ENCODE measurements around the gene SH3BP5L. TPM values are rescaled to one million over a fixed set of nuclear protein-coding genes. Genes with fewer than 3 reads are reported as not detected.

The SH3BP5L gene
- total and polyA plus RNA-seq, 2 of the 4 experiments (the other 2 are of a cell fraction) = 23.3 to 35.9 TPM

GRCh38 chr1:248857201-248857600 lies 31.5 kb upstream of the SH3BP5L start:
- peak overlapping the region; percentile 99 for H2AK9ac ChIP-seq (replicated peaks; ENCODE audit: low read depth, low read length, poor library complexity)
- no peak overlapping the region for H2BK20ac ChIP-seq (ENCODE audit: low read depth, low read length)
- no peak for TF ChIP-seq MAZ (IDR thresholded peaks at IDR 0.05; ENCODE audit: borderline replicate concordance, low read depth, low read length)
- TF ChIP-seq, protein P1, sequence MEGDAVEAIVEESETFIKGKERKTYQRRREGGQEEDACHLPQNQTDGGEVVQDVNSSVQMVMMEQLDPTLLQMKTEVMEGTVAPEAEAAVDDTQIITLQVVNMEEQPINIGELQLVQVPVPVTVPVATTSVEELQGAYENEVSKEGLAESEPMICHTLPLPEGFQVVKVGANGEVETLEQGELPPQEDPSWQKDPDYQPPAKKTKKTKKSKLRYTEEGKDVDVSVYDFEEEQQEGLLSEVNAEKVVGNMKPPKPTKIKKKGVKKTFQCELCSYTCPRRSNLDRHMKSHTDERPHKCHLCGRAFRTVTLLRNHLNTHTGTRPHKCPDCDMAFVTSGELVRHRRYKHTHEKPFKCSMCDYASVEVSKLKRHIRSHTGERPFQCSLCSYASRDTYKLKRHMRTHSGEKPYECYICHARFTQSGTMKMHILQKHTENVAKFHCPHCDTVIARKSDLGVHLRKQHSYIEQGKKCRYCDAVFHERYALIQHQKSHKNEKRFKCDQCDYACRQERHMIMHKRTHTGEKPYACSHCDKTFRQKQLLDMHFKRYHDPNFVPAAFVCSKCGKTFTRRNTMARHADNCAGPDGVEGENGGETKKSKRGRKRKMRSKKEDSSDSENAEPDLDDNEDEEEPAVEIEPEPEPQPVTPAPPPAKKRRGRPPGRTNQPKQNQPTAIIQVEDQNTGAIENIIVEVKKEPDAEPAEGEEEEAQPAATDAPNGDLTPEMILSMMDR (conservative IDR thresholded peaks at IDR 0.05; ENCODE audit: low read depth, low read length) = no peak
- TF ChIP-seq USF2 (IDR thresholded peaks at IDR 0.05; ENCODE audit: low read depth, low read length) = no peak
- no TSS peak for BruUV-seq (replicated peaks)
- in situ Hi-C loops (cut with MboI; ENCODE audit: low sequenced_read_pairs) (no loop called here), intact Hi-C loops (cut with micrococcal nuclease) (no loop called here), dilution Hi-C loops (cut with HindIII; ENCODE audit: low sequenced_read_pairs, unreplicated experiment) (no loop called here)
- 0 out of 2 replicates have a peak overlapping the region, but pooled peaks have one; percentile 70 for H3K23ac ChIP-seq (ENCODE audit: low read depth, low read length)
- H3K14ac ChIP-seq (replicated peaks; ENCODE audit: low read depth, low read length) = 0 out of 2 replicates have a peak overlapping the region, but pooled peaks have one; percentile 93
- no peak overlapping the region for H3K4me3 ChIP-seq (ENCODE audit: insufficient read depth, low read depth, low read length)
- no peak overlapping the region; the same call in 1 of the 2 replicates for H3K56ac ChIP-seq (ENCODE audit: extremely low read depth, insufficient read depth, low read length)
- peak overlapping the region; percentile 99; the same call in 1 of the 2 replicates for H3K4me2 ChIP-seq (ENCODE audit: low read depth, low read length)
- peak overlapping the region; percentile 94 to 96; a peak in 2 of 4 replicates for H4K8ac ChIP-seq (ENCODE audit: low read depth in 2 of 2, low read length in 2 of 2)
- H2BK15ac ChIP-seq (ENCODE audit: low read depth, low read length) = no peak overlapping the region
- peaks cover 13% of the 10 kb centered on the region for H3K4me1 ChIP-seq (ENCODE audit: control insufficient read depth, insufficient read depth, low read length)
- no peaks in the 10 kb centered on the region for H3K9me3 ChIP-seq (ENCODE audit: control insufficient read depth, insufficient read depth, low read length)
- peak overlapping the region; percentile 94 for H3K4ac ChIP-seq (ENCODE audit: low read depth, low read length)
- H3K18ac ChIP-seq (ENCODE audit: low read depth, low read length) = no peak overlapping the region
- H3K9me1 ChIP-seq (ENCODE audit: insufficient read depth, low read length) = peaks cover 21% of the 10 kb centered on the region; the same call in 1 of the 2 replicates
- H2BK5ac ChIP-seq (ENCODE audit: low read depth, low read length, poor library complexity, severe bottlenecking) = no peak overlapping the region
- H4K91ac ChIP-seq (ENCODE audit: insufficient read depth, low read depth, low read length) = no peak overlapping the region
- H2BK120ac ChIP-seq (ENCODE audit: low read depth, low read length) = no peak overlapping the region
- ATAC-seq (ENCODE audit: low read depth) = no peak
- no peak overlapping the region for H4K5ac ChIP-seq (ENCODE audit: low read depth, low read length)
- ChIA-PET POLR2A (ENCODE audit: unreplicated experiment) (no interaction called here), CTCF (no interaction called here)
- H3K27ac ChIP-seq (ENCODE audit: insufficient read depth, low read length) = no peak overlapping the region
- H3K36me3 ChIP-seq (ENCODE audit: control insufficient read depth, insufficient read depth, low read length) = peaks cover 18% of the 10 kb centered on the region; the same call in 1 of the 2 replicates
- H2AFZ ChIP-seq (replicated peaks; ENCODE audit: low read length, poor library complexity) = no peak overlapping the region
- peak overlapping the region; percentile 76 for H3K9ac ChIP-seq (ENCODE audit: low read depth, low read length)
- peaks cover 18 to 36% of the 10 kb centered on the region in 2 experiments for H3K79me1 ChIP-seq (ENCODE audit: low read depth in 1 of 2, low read length in 2 of 2)
- H4K20me1 ChIP-seq (ENCODE audit: insufficient read depth, low read length) = no peaks in the 10 kb centered on the region
- no peak for DNase-seq
- no CpG with 5 or more reads among the region's 7 CpGs for WGBS, 2 experiments (ENCODE audit: extremely low coverage in 2 of 2, insufficient read length in 1 of 2)
- H2AK5ac ChIP-seq (ENCODE audit: low read depth, low read length) = peak overlapping the region; percentile 95
- no peaks in the 10 kb centered on the region for H3K27me3 ChIP-seq (ENCODE audit: control insufficient read depth, insufficient read depth, low read length)

All from IMR-90 (cell line).